Ovary (tissue), 9 donors: Measurements from ENCODE around the gene KANK2. TPM values are rescaled to one million over a fixed set of nuclear protein-coding genes. Genes with fewer than 3 reads are reported as not detected.
A peak's percentile ranks its signal among the peaks of the same experiment; 100 is the strongest.

ENCODE experiments used
- DNase-seq, 5 donors: peaks; one replicate each; pipeline ENCODE4 v3.0.0-alpha.2; 2019 to 2020
- H3K27ac ChIP-seq, 2 donors: fragments of 200-600 bp; one replicate each; pipeline versions ENCODE4 v1.5.1 to v1.8.0; 2019 to 2022
- H3K27me3 ChIP-seq: fragments of 200-600 bp; one replicate; pipeline ENCODE4 v1.8.0; 2022
- H3K36me3 ChIP-seq: fragments of 200-600 bp; sonication (generic); one replicate; pipeline ENCODE4 v1.5.1; 2019
- H3K4me1 ChIP-seq: one replicate; pipeline ENCODE4 v1.8.1; 2013; ENCODE audit warnings: mild to moderate bottlenecking, moderate library complexity; ENCODE audit not compliant: insufficient read depth
- H3K4me3 ChIP-seq: fragments of 200-600 bp; sonication (generic); one replicate; pipeline ENCODE4 v1.5.1; 2017
- H3K9me3 ChIP-seq, 2 donors: fragments of 200-600 bp in 1 of 2; sonication (generic) in 1 of 2; one replicate each; pipeline versions ENCODE4 v1.5.1 to v1.8.1; 2013 to 2019; ENCODE audit warnings: mild to moderate bottlenecking in 1 of 2, moderate library complexity in 1 of 2
- EP300 ChIP-seq: sonication (generic); formaldehyde crosslinking; IDR thresholded peaks from one replicate; pipeline ENCODE4 v1.6.1; 2017; ENCODE audit warnings: antibody characterized with exemption
- POLR2A ChIP-seq: fragments of 450-650 bp; IDR thresholded peaks from one replicate; pipeline ENCODE4 v1.6.1; 2017; ENCODE audit warnings: antibody characterized with exemption, mild to moderate bottlenecking, moderate library complexity
- WGBS, 3 donors: extraction: QIAGEN DNeasy Blood & Tissue Kit in 1 of 3; methylation state at CpG; one replicate each; pipeline versions ENCODE4 v1.1.5 to v1.1.7; 2013 to 2017; 5-methylcytosine and 5-hydroxymethylcytosine counted together
- intact Hi-C, 4 donors: fragments of 100-400 bp; cut with DNase I; formaldehyde crosslinking; loops; one replicate each; pipeline versions ENCODE4 v1.11.0 to v1.15.1; 2022 to 2023
- polyA plus RNA-seq, 2 donors: library from polyadenylated mRNA; stranded (reverse); fragments of 200-250 nt in 1 of 2; fragments of 350-450 nt in 1 of 2; fragmentation: Illumina TruSeq in 1 of 2; extraction: RNeasy Lipid Tissue Mini Kit (QIAGEN cat#74804) in 1 of 2; gene quantifications; one replicate each; pipeline ENCODE4 v1.2.3, GENCODE V29; 2013 to 2014
- total RNA-seq, 7 donors: library from RNA; depleted of rRNA in 2 of 7; stranded (reverse); fragments of >200 nt in 2 of 7; fragmentation: NEBNext Ultra II Directional in 3 of 7; extraction: Animal tissue kit (Norgen Biotek cat#: 25700) in 3 of 7; gene quantifications; one replicate each; pipeline versions ENCODE4 v1.1.0 to v1.2.4, GENCODE V29; 2016 to 2023
- TF ChIP-seq, protein P1 (sequence below), 3 donors: fragments of 450-650 bp in 2 of 3; fragments of 200-600 bp in 1 of 3; IDR thresholded peaks; one replicate each; pipeline versions ENCODE4 v1.5.1 to v1.8.0; 2016 to 2022; ENCODE audit warnings: antibody characterized with exemption in 3 of 3, mild to moderate bottlenecking in 1 of 3
- donor health status: DM: no; HTN: no; CAD: no; lungs with moderate emphysema.
- donor health status: DM: no; HTN: no; CAD: no.
- donor health status: Bipolar disorder and iron deficiency.
- donor health status: DM: yes; HTN: yes; CAD: no.
- donor health status: DM: no; HTN: no; CAD: no.
- donor health status: DM: yes; HTN: yes; CAD: no.

KANK2 gene
- total and polyA plus RNA-seq, 9 donors = 238 to 642 (median 433) TPM

GRCh38 chr19:11175920-11176319 lies 21.4 kb downstream of the KANK2 start:
- Histone ChIP-seq H3K4me1 (peaks cover 7% of the 10 kb centered on the region), H3K4me3 (no peak overlapping the region)
- no peak for DNase-seq

DNA sequence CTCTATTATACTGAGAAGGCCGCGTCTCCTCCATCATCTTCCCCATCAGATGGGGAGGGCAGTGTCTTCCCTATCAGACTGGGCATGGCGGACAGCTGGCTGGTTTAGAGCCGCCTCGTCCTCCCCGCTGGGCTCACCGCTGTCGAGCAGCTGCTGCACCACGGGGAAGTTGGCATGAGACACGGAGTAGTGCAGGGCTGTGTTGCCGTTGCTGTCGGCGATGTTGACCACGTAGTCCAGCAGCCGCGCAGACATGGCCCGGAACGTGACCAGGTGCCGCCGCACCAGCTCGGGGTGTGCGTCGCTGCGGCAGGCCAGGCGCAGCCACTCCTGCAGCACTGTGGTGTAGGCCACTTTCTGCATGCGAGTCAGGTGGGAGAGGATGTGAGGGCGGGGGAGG lies 23.0 kb downstream of the KANK2 start:
- 90 to 92% (median 91%) methylated on average over 26 to 27 of the region's 27 CpGs for WGBS, 3 donors
- H3K9me3 ChIP-seq = no peaks in the 10 kb centered on the region
- H3K27ac ChIP-seq = no peak overlapping the region
- peak in 1 of 5 donors; percentile 28 for DNase-seq
- TF ChIP-seq, protein P1, sequence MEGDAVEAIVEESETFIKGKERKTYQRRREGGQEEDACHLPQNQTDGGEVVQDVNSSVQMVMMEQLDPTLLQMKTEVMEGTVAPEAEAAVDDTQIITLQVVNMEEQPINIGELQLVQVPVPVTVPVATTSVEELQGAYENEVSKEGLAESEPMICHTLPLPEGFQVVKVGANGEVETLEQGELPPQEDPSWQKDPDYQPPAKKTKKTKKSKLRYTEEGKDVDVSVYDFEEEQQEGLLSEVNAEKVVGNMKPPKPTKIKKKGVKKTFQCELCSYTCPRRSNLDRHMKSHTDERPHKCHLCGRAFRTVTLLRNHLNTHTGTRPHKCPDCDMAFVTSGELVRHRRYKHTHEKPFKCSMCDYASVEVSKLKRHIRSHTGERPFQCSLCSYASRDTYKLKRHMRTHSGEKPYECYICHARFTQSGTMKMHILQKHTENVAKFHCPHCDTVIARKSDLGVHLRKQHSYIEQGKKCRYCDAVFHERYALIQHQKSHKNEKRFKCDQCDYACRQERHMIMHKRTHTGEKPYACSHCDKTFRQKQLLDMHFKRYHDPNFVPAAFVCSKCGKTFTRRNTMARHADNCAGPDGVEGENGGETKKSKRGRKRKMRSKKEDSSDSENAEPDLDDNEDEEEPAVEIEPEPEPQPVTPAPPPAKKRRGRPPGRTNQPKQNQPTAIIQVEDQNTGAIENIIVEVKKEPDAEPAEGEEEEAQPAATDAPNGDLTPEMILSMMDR (IDR thresholded peaks at IDR 0.05) = no peak
- TF ChIP-seq EP300 (no peak), POLR2A (no peak)
- no peaks in the 10 kb centered on the region for H3K27me3 ChIP-seq
- intact Hi-C loops = no loop called here
- no peak overlapping the region for H3K4me3 ChIP-seq
- H3K36me3 ChIP-seq = no peaks in the 10 kb centered on the region
- no peaks in the 10 kb centered on the region for H3K4me1 ChIP-seq

More at GRCh38 chr19:11175920-11176319, 21.4 kb downstream of the KANK2 start:
- H3K9me3 ChIP-seq = no peaks in the 10 kb centered on the region
- no peak overlapping the region for H3K27ac ChIP-seq
- intact Hi-C loops = no loop called here
- H3K27me3 ChIP-seq = no peaks in the 10 kb centered on the region
- WGBS, 3 donors = 84 to 88% (median 85%) methylated on average over 7 of the region's 7 CpGs
- H3K36me3 ChIP-seq = no peaks in the 10 kb centered on the region
- no peak for TF ChIP-seq EP300
- TF ChIP-seq, protein P1 (IDR thresholded peaks at IDR 0.05) = no peak
- TF ChIP-seq POLR2A = no peak

- TF ChIP-seq POLR2A = no peak
- no peak for TF ChIP-seq EP300
- TF ChIP-seq, protein P1 (IDR thresholded peaks at IDR 0.05) = no peak
- no peaks in the 10 kb centered on the region for H3K4me1 ChIP-seq
- no peaks in the 10 kb centered on the region for H3K27me3 ChIP-seq
- H3K4me3 ChIP-seq = no peak overlapping the region
- H3K27ac ChIP-seq = no peak overlapping the region
- no peaks in the 10 kb centered on the region for H3K36me3 ChIP-seq
- WGBS, 3 donors = 76 to 89% (median 85%) methylated on average over 8 of the region's 8 CpGs
- DNase-seq = no peak
- H3K9me3 ChIP-seq = no peaks in the 10 kb centered on the region
- intact Hi-C loops = no loop called here
These were observed 23.7 kb downstream of the KANK2 start for GRCh38 chr19:11173516-11174155.

DNA sequence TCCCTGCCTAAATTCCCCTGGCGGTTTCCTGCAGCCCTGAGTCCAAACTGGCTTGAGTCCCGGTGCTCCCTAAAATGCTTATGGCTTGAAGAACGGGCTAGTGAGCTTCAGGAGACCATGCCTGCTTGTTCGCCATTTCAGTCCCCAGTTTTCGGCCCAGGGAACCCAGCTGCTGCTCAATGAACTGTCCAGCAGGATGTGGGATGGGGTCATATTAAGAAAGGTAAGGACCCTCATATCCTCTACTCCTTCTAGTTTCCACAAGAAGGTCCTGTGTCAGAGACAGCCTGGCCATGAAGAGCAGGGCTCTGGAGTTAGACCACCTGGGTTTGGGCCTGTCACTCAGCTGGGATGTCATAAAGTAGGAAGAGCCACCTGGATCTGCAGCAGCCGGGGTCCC lies 24.8 kb downstream of the KANK2 start:
- intact Hi-C loops = no loop called here
- Histone ChIP-seq H3K36me3 (no peaks in the 10 kb centered on the region), H3K4me1 (no peaks in the 10 kb centered on the region), H3K4me3 (no peak overlapping the region), H3K27me3 (no peaks in the 10 kb centered on the region), H3K9me3 (no peaks in the 10 kb centered on the region), H3K27ac (no peak overlapping the region)
- DNase-seq = no peak
- 61 to 78% (median 76%) methylated on average over 5 to 6 of the region's 6 CpGs for WGBS, 3 donors
- TF ChIP-seq POLR2A (no peak), EP300 (no peak)
- TF ChIP-seq, protein P1 (IDR thresholded peaks at IDR 0.05) = no peak
